WTC11 (cell line): ENCODE data around the gene VSIG2. TPM values are rescaled to one million over a fixed set of nuclear protein-coding genes. Genes with fewer than 3 reads are reported as not detected.

Experiments
- ATAC-seq: fragments of 200-7000 bp; cut with Tn5 transposase; 2 replicates; pipeline ENCODE4 v1.10.0; 2021; ENCODE audit warnings: mild to moderate bottlenecking, moderate library complexity
- CTCF ChIA-PET: fragments of 300-600 bp; sonication (Branson Sonifier 250); formaldehyde crosslinking; loops from one replicate; lab custom pipeline; 2021; ENCODE audit warnings: antibody characterized with exemption; lab: Charles Lee
- POLR2A ChIA-PET: fragments of 350-600 bp; sonication (Branson Sonifier 250); formaldehyde crosslinking; loops from one replicate; lab custom pipeline; 2021; ENCODE audit warnings: antibody characterized with exemption; lab: Charles Lee
- DNase-seq: peaks from one replicate; pipeline ENCODE4 v3.0.0; 2021; ENCODE audit warnings: low spot score
- H3K27ac Mint-ChIP-seq: 2 replicates; pipeline ENCODE4 v1.8.0; 2021; ENCODE audit warnings: mixed read lengths
- H3K27me3 Mint-ChIP-seq: 2 replicates; pipeline ENCODE4 v1.8.0; 2021; ENCODE audit warnings: low read depth, mild to moderate bottlenecking, moderate library complexity, mixed read lengths
- H3K36me3 Mint-ChIP-seq: 2 replicates; pipeline ENCODE4 v1.8.0; 2021; ENCODE audit warnings: mixed read lengths
- H3K4me1 Mint-ChIP-seq: 2 replicates; pipeline ENCODE4 v1.8.0; 2022; ENCODE audit warnings: mixed read lengths
- H3K4me3 Mint-ChIP-seq: 2 replicates; pipeline ENCODE4 v1.8.0; 2021; ENCODE audit warnings: mild to moderate bottlenecking, moderate library complexity, mixed read lengths
- H3K9me3 Mint-ChIP-seq: 2 replicates; pipeline ENCODE4 v1.8.0; 2021; ENCODE audit warnings: mixed read lengths
- ATF2 ChIP-seq: sonication (generic); formaldehyde crosslinking; IDR thresholded peaks from 2 replicates; pipeline ENCODE4 v1.8.1; 2022; ENCODE audit warnings: low read depth, missing genetic modification reagents, borderline replicate concordance
- E2F4 ChIP-seq: sonication (generic); formaldehyde crosslinking; IDR thresholded peaks from 2 replicates; pipeline ENCODE4 v1.8.1; 2022; ENCODE audit warnings: low read depth, mild to moderate bottlenecking, moderate library complexity, missing genetic modification reagents, borderline replicate concordance
- ESRRA ChIP-seq: sonication (generic); formaldehyde crosslinking; IDR thresholded peaks from 2 replicates; pipeline ENCODE4 v1.8.1; 2022; ENCODE audit warnings: mild to moderate bottlenecking, missing genetic modification reagents, borderline replicate concordance
- ETV6 ChIP-seq: sonication (generic); formaldehyde crosslinking; IDR thresholded peaks from 2 replicates; pipeline ENCODE4 v1.8.1; 2022; ENCODE audit warnings: mild to moderate bottlenecking, missing genetic modification reagents
- JUN ChIP-seq: sonication (generic); formaldehyde crosslinking; IDR thresholded peaks from 2 replicates; pipeline ENCODE4 v1.8.0; 2023; ENCODE audit warnings: mild to moderate bottlenecking, missing genetic modification reagents
- NR1H2 ChIP-seq: sonication (generic); formaldehyde crosslinking; IDR thresholded peaks from 2 replicates; pipeline ENCODE4 v1.9.0; 2021; ENCODE audit warnings: mild to moderate bottlenecking, moderate library complexity, missing genetic modification reagents
- RORB ChIP-seq: fragments of 250-450 bp; sonication (Bioruptor Pico); IDR thresholded peaks from 2 replicates; pipeline ENCODE4 v1.9.0; 2021; ENCODE audit warnings: mild to moderate bottlenecking
- SOX15 ChIP-seq: fragments of 250-450 bp; sonication (Bioruptor Pico); IDR thresholded peaks from 2 replicates; pipeline ENCODE4 v1.9.0; 2021; ENCODE audit warnings: mild to moderate bottlenecking
- TP53 ChIP-seq: sonication (generic); formaldehyde crosslinking; IDR thresholded peaks from 2 replicates; pipeline ENCODE4 v1.8.1; 2023; ENCODE audit warnings: mild to moderate bottlenecking, missing genetic modification reagents
- ZNF138 ChIP-seq: sonication (generic); formaldehyde crosslinking; conservative IDR thresholded peaks from 2 replicates; pipeline ENCODE4 v1.8.1; 2022; ENCODE audit warnings: mild to moderate bottlenecking, moderate library complexity, missing genetic modification reagents
- ZNF512 ChIP-seq: sonication (generic); formaldehyde crosslinking; IDR thresholded peaks from 2 replicates; pipeline ENCODE4 v1.8.1; 2022; ENCODE audit warnings: missing genetic modification reagents, borderline replicate concordance
- total RNA-seq: library from RNA; stranded (reverse); gene quantifications from 3 replicates; pipeline ENCODE4 v1.2.3, GENCODE V29; 2021
- TF ChIP-seq, protein P1 (sequence below): sonication (generic); formaldehyde crosslinking; IDR thresholded peaks from 2 replicates; pipeline ENCODE4 v1.8.0; 2023; ENCODE audit warnings: mild to moderate bottlenecking, missing genetic modification reagents
- TF ChIP-seq, protein P2 (sequence below): fragments of 250-450 bp; sonication (Bioruptor Pico); IDR thresholded peaks from 2 replicates; pipeline ENCODE4 v1.9.0; 2021; ENCODE audit warnings: mild to moderate bottlenecking, borderline replicate concordance
- TF ChIP-seq, protein P3 (sequence below): sonication (generic); formaldehyde crosslinking; IDR thresholded peaks from 2 replicates; pipeline ENCODE4 v1.8.0; 2022; ENCODE audit warnings: mild to moderate bottlenecking, missing genetic modification reagents
- TF ChIP-seq, protein P4 (sequence below): sonication (generic); formaldehyde crosslinking; IDR thresholded peaks from 2 replicates; pipeline ENCODE4 v1.8.1; 2023; ENCODE audit warnings: mild to moderate bottlenecking, missing genetic modification reagents, moderate library complexity
- TF ChIP-seq, protein P5 (sequence below): sonication (generic); formaldehyde crosslinking; IDR thresholded peaks from 2 replicates; pipeline ENCODE4 v1.8.0; 2023; ENCODE audit warnings: missing genetic modification reagents
- TF ChIP-seq, protein P6 (sequence below): sonication (generic); formaldehyde crosslinking; IDR thresholded peaks from 2 replicates; pipeline ENCODE4 v1.8.1; 2023; ENCODE audit warnings: mild to moderate bottlenecking, missing genetic modification reagents, moderate library complexity
- TF ChIP-seq, protein P7 (sequence below): sonication (generic); formaldehyde crosslinking; conservative IDR thresholded peaks from 2 replicates; pipeline ENCODE4 v1.8.1; 2023; ENCODE audit warnings: mild to moderate bottlenecking, low read depth, missing genetic modification reagents, moderate library complexity

The VSIG2 gene
- total RNA-seq, 1 experiment from 2014 or later, result 0.79 TPM

GRCh38 chr11:124732230-124732629 is 19.8 kb downstream of the VSIG2 start:
- Mint-ChIP-seq H3K27ac (no peak overlapping the region), H3K4me3 (no peak overlapping the region)
- no peak for ATAC-seq

More at GRCh38 chr11:124732230-124732629, 19.8 kb downstream of the VSIG2 start:
- Mint-ChIP-seq H3K36me3 (no peaks in the 10 kb centered on the region), H3K4me1 (peaks cover 12% of the 10 kb centered on the region), H3K27me3 (peaks cover 40% of the 10 kb centered on the region), H3K9me3 (no peaks in the 10 kb centered on the region)
- ChIA-PET CTCF (interaction anchor here (1.6 kb wide), 1 partner anchor 14 kb away, joined by 6 read pairs; no protein-coding TSS in a partner anchor), POLR2A (no interaction called here)
- TF ChIP-seq ZNF512 (CRISPR knock-in tag) (no peak), ZNF138 (CRISPR knock-in tag) (no peak), ETV6 (CRISPR knock-in tag) (no peak), JUN (CRISPR knock-in tag) (no peak), ESRRA (CRISPR knock-in tag) (no peak), ATF2 (CRISPR knock-in tag) (no peak), TP53 (CRISPR knock-in tag) (no peak), RORB (no peak), E2F4 (CRISPR knock-in tag) (no peak), NR1H2 (CRISPR knock-in tag) (no peak), SOX15 (CRISPR knock-in tag) (no peak)
- TF ChIP-seq, protein P1, sequence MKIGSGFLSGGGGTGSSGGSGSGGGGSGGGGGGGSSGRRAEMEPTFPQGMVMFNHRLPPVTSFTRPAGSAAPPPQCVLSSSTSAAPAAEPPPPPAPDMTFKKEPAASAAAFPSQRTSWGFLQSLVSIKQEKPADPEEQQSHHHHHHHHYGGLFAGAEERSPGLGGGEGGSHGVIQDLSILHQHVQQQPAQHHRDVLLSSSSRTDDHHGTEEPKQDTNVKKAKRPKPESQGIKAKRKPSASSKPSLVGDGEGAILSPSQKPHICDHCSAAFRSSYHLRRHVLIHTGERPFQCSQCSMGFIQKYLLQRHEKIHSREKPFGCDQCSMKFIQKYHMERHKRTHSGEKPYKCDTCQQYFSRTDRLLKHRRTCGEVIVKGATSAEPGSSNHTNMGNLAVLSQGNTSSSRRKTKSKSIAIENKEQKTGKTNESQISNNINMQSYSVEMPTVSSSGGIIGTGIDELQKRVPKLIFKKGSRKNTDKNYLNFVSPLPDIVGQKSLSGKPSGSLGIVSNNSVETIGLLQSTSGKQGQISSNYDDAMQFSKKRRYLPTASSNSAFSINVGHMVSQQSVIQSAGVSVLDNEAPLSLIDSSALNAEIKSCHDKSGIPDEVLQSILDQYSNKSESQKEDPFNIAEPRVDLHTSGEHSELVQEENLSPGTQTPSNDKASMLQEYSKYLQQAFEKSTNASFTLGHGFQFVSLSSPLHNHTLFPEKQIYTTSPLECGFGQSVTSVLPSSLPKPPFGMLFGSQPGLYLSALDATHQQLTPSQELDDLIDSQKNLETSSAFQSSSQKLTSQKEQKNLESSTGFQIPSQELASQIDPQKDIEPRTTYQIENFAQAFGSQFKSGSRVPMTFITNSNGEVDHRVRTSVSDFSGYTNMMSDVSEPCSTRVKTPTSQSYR (CRISPR knock-in tag), result no peak
- TF ChIP-seq, protein P2, sequence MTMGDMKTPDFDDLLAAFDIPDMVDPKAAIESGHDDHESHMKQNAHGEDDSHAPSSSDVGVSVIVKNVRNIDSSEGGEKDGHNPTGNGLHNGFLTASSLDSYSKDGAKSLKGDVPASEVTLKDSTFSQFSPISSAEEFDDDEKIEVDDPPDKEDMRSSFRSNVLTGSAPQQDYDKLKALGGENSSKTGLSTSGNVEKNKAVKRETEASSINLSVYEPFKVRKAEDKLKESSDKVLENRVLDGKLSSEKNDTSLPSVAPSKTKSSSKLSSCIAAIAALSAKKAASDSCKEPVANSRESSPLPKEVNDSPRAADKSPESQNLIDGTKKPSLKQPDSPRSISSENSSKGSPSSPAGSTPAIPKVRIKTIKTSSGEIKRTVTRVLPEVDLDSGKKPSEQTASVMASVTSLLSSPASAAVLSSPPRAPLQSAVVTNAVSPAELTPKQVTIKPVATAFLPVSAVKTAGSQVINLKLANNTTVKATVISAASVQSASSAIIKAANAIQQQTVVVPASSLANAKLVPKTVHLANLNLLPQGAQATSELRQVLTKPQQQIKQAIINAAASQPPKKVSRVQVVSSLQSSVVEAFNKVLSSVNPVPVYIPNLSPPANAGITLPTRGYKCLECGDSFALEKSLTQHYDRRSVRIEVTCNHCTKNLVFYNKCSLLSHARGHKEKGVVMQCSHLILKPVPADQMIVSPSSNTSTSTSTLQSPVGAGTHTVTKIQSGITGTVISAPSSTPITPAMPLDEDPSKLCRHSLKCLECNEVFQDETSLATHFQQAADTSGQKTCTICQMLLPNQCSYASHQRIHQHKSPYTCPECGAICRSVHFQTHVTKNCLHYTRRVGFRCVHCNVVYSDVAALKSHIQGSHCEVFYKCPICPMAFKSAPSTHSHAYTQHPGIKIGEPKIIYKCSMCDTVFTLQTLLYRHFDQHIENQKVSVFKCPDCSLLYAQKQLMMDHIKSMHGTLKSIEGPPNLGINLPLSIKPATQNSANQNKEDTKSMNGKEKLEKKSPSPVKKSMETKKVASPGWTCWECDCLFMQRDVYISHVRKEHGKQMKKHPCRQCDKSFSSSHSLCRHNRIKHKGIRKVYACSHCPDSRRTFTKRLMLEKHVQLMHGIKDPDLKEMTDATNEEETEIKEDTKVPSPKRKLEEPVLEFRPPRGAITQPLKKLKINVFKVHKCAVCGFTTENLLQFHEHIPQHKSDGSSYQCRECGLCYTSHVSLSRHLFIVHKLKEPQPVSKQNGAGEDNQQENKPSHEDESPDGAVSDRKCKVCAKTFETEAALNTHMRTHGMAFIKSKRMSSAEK, result no peak
- TF ChIP-seq, protein P3, sequence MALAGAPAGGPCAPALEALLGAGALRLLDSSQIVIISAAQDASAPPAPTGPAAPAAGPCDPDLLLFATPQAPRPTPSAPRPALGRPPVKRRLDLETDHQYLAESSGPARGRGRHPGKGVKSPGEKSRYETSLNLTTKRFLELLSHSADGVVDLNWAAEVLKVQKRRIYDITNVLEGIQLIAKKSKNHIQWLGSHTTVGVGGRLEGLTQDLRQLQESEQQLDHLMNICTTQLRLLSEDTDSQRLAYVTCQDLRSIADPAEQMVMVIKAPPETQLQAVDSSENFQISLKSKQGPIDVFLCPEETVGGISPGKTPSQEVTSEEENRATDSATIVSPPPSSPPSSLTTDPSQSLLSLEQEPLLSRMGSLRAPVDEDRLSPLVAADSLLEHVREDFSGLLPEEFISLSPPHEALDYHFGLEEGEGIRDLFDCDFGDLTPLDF (CRISPR knock-in tag), result no peak
- TF ChIP-seq, protein P4, sequence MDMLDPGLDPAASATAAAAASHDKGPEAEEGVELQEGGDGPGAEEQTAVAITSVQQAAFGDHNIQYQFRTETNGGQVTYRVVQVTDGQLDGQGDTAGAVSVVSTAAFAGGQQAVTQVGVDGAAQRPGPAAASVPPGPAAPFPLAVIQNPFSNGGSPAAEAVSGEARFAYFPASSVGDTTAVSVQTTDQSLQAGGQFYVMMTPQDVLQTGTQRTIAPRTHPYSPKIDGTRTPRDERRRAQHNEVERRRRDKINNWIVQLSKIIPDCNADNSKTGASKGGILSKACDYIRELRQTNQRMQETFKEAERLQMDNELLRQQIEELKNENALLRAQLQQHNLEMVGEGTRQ, result no peak
- TF ChIP-seq, protein P5, sequence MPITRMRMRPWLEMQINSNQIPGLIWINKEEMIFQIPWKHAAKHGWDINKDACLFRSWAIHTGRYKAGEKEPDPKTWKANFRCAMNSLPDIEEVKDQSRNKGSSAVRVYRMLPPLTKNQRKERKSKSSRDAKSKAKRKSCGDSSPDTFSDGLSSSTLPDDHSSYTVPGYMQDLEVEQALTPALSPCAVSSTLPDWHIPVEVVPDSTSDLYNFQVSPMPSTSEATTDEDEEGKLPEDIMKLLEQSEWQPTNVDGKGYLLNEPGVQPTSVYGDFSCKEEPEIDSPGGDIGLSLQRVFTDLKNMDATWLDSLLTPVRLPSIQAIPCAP (CRISPR knock-in tag), result no peak
- TF ChIP-seq, protein P6, sequence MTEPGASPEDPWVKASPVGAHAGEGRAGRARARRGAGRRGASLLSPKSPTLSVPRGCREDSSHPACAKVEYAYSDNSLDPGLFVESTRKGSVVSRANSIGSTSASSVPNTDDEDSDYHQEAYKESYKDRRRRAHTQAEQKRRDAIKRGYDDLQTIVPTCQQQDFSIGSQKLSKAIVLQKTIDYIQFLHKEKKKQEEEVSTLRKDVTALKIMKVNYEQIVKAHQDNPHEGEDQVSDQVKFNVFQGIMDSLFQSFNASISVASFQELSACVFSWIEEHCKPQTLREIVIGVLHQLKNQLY (CRISPR knock-in tag), result no peak
- TF ChIP-seq, protein P7, sequence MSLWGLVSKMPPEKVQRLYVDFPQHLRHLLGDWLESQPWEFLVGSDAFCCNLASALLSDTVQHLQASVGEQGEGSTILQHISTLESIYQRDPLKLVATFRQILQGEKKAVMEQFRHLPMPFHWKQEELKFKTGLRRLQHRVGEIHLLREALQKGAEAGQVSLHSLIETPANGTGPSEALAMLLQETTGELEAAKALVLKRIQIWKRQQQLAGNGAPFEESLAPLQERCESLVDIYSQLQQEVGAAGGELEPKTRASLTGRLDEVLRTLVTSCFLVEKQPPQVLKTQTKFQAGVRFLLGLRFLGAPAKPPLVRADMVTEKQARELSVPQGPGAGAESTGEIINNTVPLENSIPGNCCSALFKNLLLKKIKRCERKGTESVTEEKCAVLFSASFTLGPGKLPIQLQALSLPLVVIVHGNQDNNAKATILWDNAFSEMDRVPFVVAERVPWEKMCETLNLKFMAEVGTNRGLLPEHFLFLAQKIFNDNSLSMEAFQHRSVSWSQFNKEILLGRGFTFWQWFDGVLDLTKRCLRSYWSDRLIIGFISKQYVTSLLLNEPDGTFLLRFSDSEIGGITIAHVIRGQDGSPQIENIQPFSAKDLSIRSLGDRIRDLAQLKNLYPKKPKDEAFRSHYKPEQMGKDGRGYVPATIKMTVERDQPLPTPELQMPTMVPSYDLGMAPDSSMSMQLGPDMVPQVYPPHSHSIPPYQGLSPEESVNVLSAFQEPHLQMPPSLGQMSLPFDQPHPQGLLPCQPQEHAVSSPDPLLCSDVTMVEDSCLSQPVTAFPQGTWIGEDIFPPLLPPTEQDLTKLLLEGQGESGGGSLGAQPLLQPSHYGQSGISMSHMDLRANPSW, result no peak
- no peak for DNase-seq
